Panc1 (cell line): ENCODE data around the gene BLNK. TPM values are rescaled to one million over a fixed set of nuclear protein-coding genes. Genes with fewer than 3 reads are reported as not detected.

Source experiments
- ATAC-seq: fragments of 200-7000 bp; cut with Tn5 transposase; 2 replicates; pipeline ENCODE4 v1.9.1; 2020; ENCODE audit warnings: mild to moderate bottlenecking, moderate library complexity
- BruUV-seq: library from RNA; stranded (reverse); fragments of 400-500 nt; replicated peaks from 2 replicates; lab custom pipeline; 2021; lab: Mats Ljungman, UMichigan
- CTCF ChIA-PET: fragments of 300-600 bp; sonication (Branson Sonifier 250); formaldehyde crosslinking; loops from one replicate; lab custom pipeline; 2022; ENCODE audit warnings: antibody characterized with exemption; lab: Charles Lee
- POLR2A ChIA-PET: fragments of 300-600 bp; sonication (Branson Sonifier 250); formaldehyde crosslinking; loops from one replicate; lab custom pipeline; 2022; ENCODE audit warnings: antibody characterized with exemption; lab: Charles Lee
- DNase-seq: peaks from one replicate; pipeline ENCODE4 v3.0.0-alpha.2; 2010; ENCODE audit warnings: low read depth, low spot score
- H3K27ac ChIP-seq: 2 replicates; pipeline ENCODE4 v1.5.1; 2011; ENCODE audit warnings: mild to moderate bottlenecking, low read length, inconsistent platforms
- H3K27me3 ChIP-seq: fragments of 200-500 bp; sonication (Bioruptor generic); 2 replicates; pipeline ENCODE4 v1.6.0; 2014; ENCODE audit warnings: low read length, inconsistent platforms; ENCODE audit not compliant: control insufficient read depth, insufficient read depth
- H3K36me3 ChIP-seq: fragments of 200-500 bp; sonication (Bioruptor generic); 2 replicates; pipeline ENCODE4 v1.5.1; 2014; ENCODE audit warnings: inconsistent platforms, mild to moderate bottlenecking, low read length, moderate library complexity; ENCODE audit not compliant: control insufficient read depth, insufficient read depth
- H3K4me1 ChIP-seq: 2 replicates; pipeline ENCODE4 v1.5.1; 2011; ENCODE audit warnings: inconsistent platforms, mild to moderate bottlenecking, low read length, moderate library complexity; ENCODE audit not compliant: control insufficient read depth, insufficient read depth
- H3K4me3 ChIP-seq, 2 experiments: 2 replicates each; pipeline ENCODE4 v1.5.1; 2011 to 2012; ENCODE audit warnings: low read depth in 2 of 2, low read length in 2 of 2, mild to moderate bottlenecking in 2 of 2, inconsistent platforms in 1 of 2, moderate library complexity in 1 of 2
- H3K9me3 ChIP-seq: fragments of 200-500 bp; sonication (Bioruptor generic); 2 replicates; pipeline ENCODE4 v1.5.1; 2014; ENCODE audit warnings: low read depth, mild to moderate bottlenecking, inconsistent platforms, low read length, moderate library complexity; ENCODE audit not compliant: control insufficient read depth, insufficient read depth
- CTCF ChIP-seq: fragments of 450-650 bp; IDR thresholded peaks from 2 replicates; pipeline ENCODE4 v1.5.1; 2017; ENCODE audit warnings: mild to moderate bottlenecking
- POLR2AphosphoS5 ChIP-seq: IDR thresholded peaks from 2 replicates; pipeline ENCODE4 v1.6.1; 2012; ENCODE audit warnings: mild to moderate bottlenecking, low read depth, low read length, moderate library complexity
- REST ChIP-seq, 2 experiments: IDR thresholded peaks; 2 replicates each; pipeline ENCODE4 v1.6.1; 2011 to 2012; ENCODE audit warnings: low read depth in 2 of 2, control low read depth in 1 of 2, low read length in 1 of 2, mild to moderate bottlenecking in 1 of 2, moderate library complexity in 1 of 2; ENCODE audit not compliant: insufficient read depth in 1 of 2
- SIN3A ChIP-seq: IDR thresholded peaks from 2 replicates; pipeline ENCODE4 v1.6.1; 2012; ENCODE audit warnings: low read depth, mild to moderate bottlenecking, low read length, moderate library complexity, borderline replicate concordance; ENCODE audit not compliant: insufficient read depth
- TCF7L2 ChIP-seq: IDR thresholded peaks from 2 replicates; pipeline ENCODE4 v1.6.1; 2011; ENCODE audit warnings: mild to moderate bottlenecking, low read depth, low read length, inconsistent platforms
- in situ Hi-C: cut with HindIII; loops from 2 replicates; pipeline ENCODE4 v1.10.0; 2016; ENCODE audit warnings: low sequenced_read_pairs, low pct_unique_long_range_greater_than_20kb
- intact Hi-C: fragments of 100-400 bp; cut with micrococcal nuclease; formaldehyde crosslinking; loops from one replicate; pipeline ENCODE4 v1.10.0; 2022; ENCODE audit not compliant: unreplicated experiment
- total RNA-seq: library from RNA; stranded (reverse); gene quantifications from one replicate; pipeline ENCODE4 v1.2.1, GENCODE V29; 2021; ENCODE audit not compliant: unreplicated experiment

Gene BLNK
- total RNA-seq, 1 experiment from 2014 or later = 0.10 TPM

GRCh38 chr10:96301616-96302015 lies 30.2 kb upstream of the BLNK start:
- intact Hi-C loops = no loop called here
- H3K36me3 ChIP-seq = no peaks in the 10 kb centered on the region
- no peak overlapping the region for H3K27ac ChIP-seq
- POLR2A ChIA-PET = interaction anchor here (0.6 kb wide), 1 partner anchor 73 kb away, joined by 4 read pairs; no protein-coding TSS in a partner anchor
- ATAC-seq (no peak), DNase-seq (no peak)
- no peaks in the 10 kb centered on the region for H3K4me1 ChIP-seq
- TF ChIP-seq POLR2AphosphoS5 (no peak), CTCF (no peak), REST (IDR thresholded peaks at IDR 0.05; ENCODE audit: insufficient read depth in 1 of 2, low read depth in 2 of 2, low read length in 1 of 2) (no peak), SIN3A (no peak), TCF7L2 (no peak)
- peaks cover 36% of the 10 kb centered on the region for H3K27me3 ChIP-seq
- no peak overlapping the region for H3K4me3 ChIP-seq
- no peaks in the 10 kb centered on the region for H3K9me3 ChIP-seq
- no TSS peak for BruUV-seq
- in situ Hi-C loops = no loop called here
- CTCF ChIA-PET = no interaction called here

- ChIA-PET CTCF (no interaction called here), POLR2A (no interaction called here)
- Histone ChIP-seq H3K27ac (no peak overlapping the region), H3K27me3 (peaks cover 42% of the 10 kb centered on the region), H3K36me3 (no peaks in the 10 kb centered on the region), H3K4me3 (no peak overlapping the region), H3K4me1 (no peaks in the 10 kb centered on the region), H3K9me3 (no peaks in the 10 kb centered on the region)
- TF ChIP-seq SIN3A = no peak
- no peak for TF ChIP-seq CTCF
- no peak for TF ChIP-seq TCF7L2
- TF ChIP-seq REST (IDR thresholded peaks at IDR 0.05; ENCODE audit: insufficient read depth in 1 of 2, low read depth in 2 of 2, low read length in 1 of 2) = no peak
- no peak for TF ChIP-seq POLR2AphosphoS5
- in situ Hi-C loops = no loop called here
- no TSS peak for BruUV-seq
- no peak for DNase-seq
- ATAC-seq = no peak
- intact Hi-C loops = no loop called here
These were observed 28.0 kb upstream of the BLNK start for GRCh38 chr10:96299383-96299782.
